Adrenal gland (tissue), 5 donors: ENCODE data around the gene TGFBR2.

Source experiments
- CTCF ChIP-seq, 6 experiments: fragments of 450-650 bp in 4 of 6; fragments of 200-600 bp in 2 of 6; sonication (generic) in 1 of 6; IDR thresholded peaks; 1 replicate in 5 of 6; 2 replicates in 1 of 6; pipeline versions ENCODE4 v1.5.1 to v1.8.0; 2016 to 2021; ENCODE audit warnings: antibody characterized with exemption in 6 of 6, mild to moderate bottlenecking in 2 of 6, moderate library complexity in 1 of 6
- POLR2A ChIP-seq, 2 donors: fragments of 450-650 bp; IDR thresholded peaks; one replicate each; pipeline ENCODE4 v1.6.1; 2017; ENCODE audit warnings: antibody characterized with exemption in 2 of 2, mild to moderate bottlenecking in 2 of 2, moderate library complexity in 1 of 2
- donor health status: DM: no; HTN: no; CAD: no.

GRCh38 chr3:30623351-30623750 lies 16.9 kb downstream of the TGFBR2 start:
- no peak for TF ChIP-seq CTCF (IDR thresholded peaks at IDR 0.05)
- no peak for TF ChIP-seq POLR2A (IDR thresholded peaks at IDR 0.05)
